Neural cell (in vitro differentiated cells): ENCODE data around the gene SLC31A1.

ENCODE experiments used
- CTCF ChIP-seq: fragments of 450-650 bp; IDR thresholded peaks from 2 replicates; pipeline ENCODE4 v1.5.1; 2014; ENCODE audit warnings: antibody characterized with exemption, mild to moderate bottlenecking, moderate library complexity; ENCODE audit not compliant: poor library complexity, severe bottlenecking
- EP300 ChIP-seq: fragments of 450-650 bp; conservative IDR thresholded peaks from 2 replicates; pipeline ENCODE4 v1.6.1; 2014; ENCODE audit warnings: antibody characterized with exemption, mild to moderate bottlenecking, moderate library complexity; ENCODE audit not compliant: poor library complexity, severe bottlenecking
- EZH2 ChIP-seq: fragments of 200-600, 300-800 bp; shearing (Covaris generic), sonication (generic); IDR thresholded peaks from 2 replicates; pipeline ENCODE4 v1.6.1; 2014; ENCODE audit warnings: antibody characterized with exemption, low read length, borderline replicate concordance, mild to moderate bottlenecking; ENCODE audit not compliant: insufficient read depth, poor library complexity, severe bottlenecking
- MXI1 ChIP-seq: fragments of 450-650 bp; conservative IDR thresholded peaks from 2 replicates; pipeline ENCODE4 v1.6.1; 2014; ENCODE audit warnings: antibody characterized with exemption, mild to moderate bottlenecking; ENCODE audit not compliant: poor library complexity, severe bottlenecking
- POLR2AphosphoS5 ChIP-seq: IDR thresholded peaks from 2 replicates; pipeline ENCODE4 v1.6.1; 2012
- RAD21 ChIP-seq: fragments of 450-650 bp; conservative IDR thresholded peaks from 2 replicates; pipeline ENCODE4 v1.6.1; 2014; ENCODE audit warnings: antibody characterized with exemption, mild to moderate bottlenecking, moderate library complexity
- REST ChIP-seq: IDR thresholded peaks from 2 replicates; pipeline ENCODE4 v1.6.1; 2012; ENCODE audit warnings: borderline replicate concordance
- SMC3 ChIP-seq: fragments of 450-650 bp; conservative IDR thresholded peaks from 2 replicates; pipeline ENCODE4 v1.6.1; 2014; ENCODE audit warnings: antibody characterized with exemption, mild to moderate bottlenecking, moderate library complexity; ENCODE audit not compliant: poor library complexity
- TAF1 ChIP-seq: IDR thresholded peaks from 2 replicates; pipeline ENCODE4 v1.6.1; 2012; ENCODE audit warnings: low read depth

- no peak for TF ChIP-seq RAD21
- no peak for TF ChIP-seq SMC3
- TF ChIP-seq CTCF = no peak
- TF ChIP-seq POLR2AphosphoS5 = no peak
- no peak for TF ChIP-seq EP300
- TF ChIP-seq MXI1 = no peak
- TF ChIP-seq EZH2 = no peak
- TF ChIP-seq TAF1 = no peak
- TF ChIP-seq REST = no peak
Observed at GRCh38 chr9:113173341-113173740, 48.0 kb upstream of the SLC31A1 start.
